IMR-90 (cell line): ENCODE data around the gene S1PR2. TPM values are rescaled to one million over a fixed set of nuclear protein-coding genes. Genes with fewer than 3 reads are reported as not detected.
A peak's percentile ranks its signal among the peaks of the same experiment; 100 is the strongest.

Experiments used
- ATAC-seq: fragments of 200-7000 bp; cut with Tn5 transposase; 2 replicates; pipeline ENCODE4 v1.9.1; 2020; ENCODE audit warnings: low read depth, mild to moderate bottlenecking, moderate library complexity
- BruUV-seq: library from RNA; stranded (reverse); fragments of 400-500 nt; replicated peaks from 2 replicates; lab custom pipeline; 2021; lab: Mats Ljungman, UMichigan
- CTCF ChIA-PET: fragments of 300-600 bp; formaldehyde crosslinking; extraction: SDS; loops from one replicate; lab custom pipeline; 2021; ENCODE audit warnings: antibody characterized with exemption; lab: Yijun Ruan, JAX
- POLR2A ChIA-PET: fragments of 300-600 bp; sonication (Branson Sonifier 250); formaldehyde crosslinking; loops from one replicate; lab custom pipeline; 2022; ENCODE audit warnings: antibody characterized with exemption; ENCODE audit not compliant: unreplicated experiment; lab: Charles Lee
- DNase-seq: peaks from one replicate; pipeline ENCODE4 v3.0.0; 2013
- H2AFZ ChIP-seq: replicated peaks from 2 replicates; pipeline ENCODE3; 2013; ENCODE audit warnings: low read length, mild to moderate bottlenecking; ENCODE audit not compliant: poor library complexity
- H2AK5ac ChIP-seq: 2 replicates; pipeline ENCODE4 v1.6.1; 2013; ENCODE audit warnings: low read depth, low read length, inconsistent platforms
- H2AK9ac ChIP-seq: replicated peaks from 2 replicates; pipeline ENCODE3; 2013; ENCODE audit warnings: mild to moderate bottlenecking, low read depth, low read length, moderate library complexity; ENCODE audit not compliant: poor library complexity
- H2BK120ac ChIP-seq: 2 replicates; pipeline ENCODE4 v1.6.1; 2013; ENCODE audit warnings: low read depth, low read length, inconsistent platforms
- H2BK15ac ChIP-seq: 3 replicates; pipeline ENCODE4 v1.6.1; 2013; ENCODE audit warnings: low read depth, low read length, inconsistent platforms
- H2BK20ac ChIP-seq: 2 replicates; pipeline ENCODE4 v1.6.1; 2013; ENCODE audit warnings: low read depth, mild to moderate bottlenecking, inconsistent platforms, low read length, moderate library complexity
- H2BK5ac ChIP-seq: 2 replicates; pipeline ENCODE4 v1.6.1; 2013; ENCODE audit warnings: mild to moderate bottlenecking, low read depth, low read length, inconsistent platforms; ENCODE audit not compliant: poor library complexity, severe bottlenecking
- H3K14ac ChIP-seq: replicated peaks from 2 replicates; pipeline ENCODE4 v1.6.1; 2013; ENCODE audit warnings: low read depth, low read length, inconsistent platforms
- H3K18ac ChIP-seq: 2 replicates; pipeline ENCODE4 v1.6.1; 2013; ENCODE audit warnings: low read depth, low read length, control low read depth
- H3K23ac ChIP-seq: 2 replicates; pipeline ENCODE4 v1.6.1; 2013; ENCODE audit warnings: low read depth, low read length, inconsistent platforms
- H3K27ac ChIP-seq: 2 replicates; pipeline ENCODE4 v1.5.1; 2013; ENCODE audit warnings: mild to moderate bottlenecking, control low read depth, low read length; ENCODE audit not compliant: insufficient read depth
- H3K27me3 ChIP-seq: 2 replicates; pipeline ENCODE4 v1.6.1; 2013; ENCODE audit warnings: low read length; ENCODE audit not compliant: control insufficient read depth, insufficient read depth
- H3K36me3 ChIP-seq: 2 replicates; pipeline ENCODE4 v1.6.1; 2013; ENCODE audit warnings: low read length, mixed read lengths; ENCODE audit not compliant: control insufficient read depth, insufficient read depth
- H3K4ac ChIP-seq: 2 replicates; pipeline ENCODE4 v1.6.1; 2013; ENCODE audit warnings: low read depth, low read length, inconsistent platforms
- H3K4me1 ChIP-seq: 2 replicates; pipeline ENCODE4 v1.6.1; 2013; ENCODE audit warnings: low read length, mixed read lengths; ENCODE audit not compliant: control insufficient read depth, insufficient read depth
- H3K4me2 ChIP-seq: 2 replicates; pipeline ENCODE4 v1.6.1; 2013; ENCODE audit warnings: low read depth, mild to moderate bottlenecking, control low read depth, low read length, moderate library complexity
- H3K4me3 ChIP-seq: 2 replicates; pipeline ENCODE4 v1.5.1; 2013; ENCODE audit warnings: low read depth, mild to moderate bottlenecking, control low read depth, low read length, moderate library complexity; ENCODE audit not compliant: insufficient read depth
- H3K56ac ChIP-seq: 2 replicates; pipeline ENCODE4 v1.6.1; 2013; ENCODE audit warnings: low read length, inconsistent platforms; ENCODE audit not compliant: insufficient read depth; ENCODE audit errors: extremely low read depth
- H3K79me1 ChIP-seq, 2 experiments: 2 replicates each; pipeline ENCODE4 v1.6.1; 2013; ENCODE audit warnings: low read length in 2 of 2, inconsistent platforms in 1 of 2, low read depth in 1 of 2
- H3K9ac ChIP-seq: 2 replicates; pipeline ENCODE4 v1.6.1; 2013; ENCODE audit warnings: low read depth, low read length, control low read depth
- H3K9me1 ChIP-seq: 2 replicates; pipeline ENCODE4 v1.6.1; 2013; ENCODE audit warnings: low read length, inconsistent platforms; ENCODE audit not compliant: insufficient read depth
- H3K9me3 ChIP-seq: 2 replicates; pipeline ENCODE4 v1.6.1; 2013; ENCODE audit warnings: low read length; ENCODE audit not compliant: control insufficient read depth, insufficient read depth
- H4K20me1 ChIP-seq: 2 replicates; pipeline ENCODE4 v1.6.1; 2013; ENCODE audit warnings: low read length, inconsistent platforms; ENCODE audit not compliant: insufficient read depth
- H4K5ac ChIP-seq: 2 replicates; pipeline ENCODE4 v1.6.1; 2013; ENCODE audit warnings: mild to moderate bottlenecking, low read depth, low read length, control low read depth
- H4K8ac ChIP-seq, 2 experiments: 2 replicates each; pipeline ENCODE4 v1.6.1; 2013; ENCODE audit warnings: low read depth in 2 of 2, low read length in 2 of 2, control low read depth in 1 of 2, inconsistent platforms in 1 of 2
- H4K91ac ChIP-seq: 2 replicates; pipeline ENCODE4 v1.6.1; 2013; ENCODE audit warnings: low read depth, low read length, inconsistent platforms; ENCODE audit not compliant: insufficient read depth
- BHLHE40 ChIP-seq: fragments of 150-350 bp; IDR thresholded peaks from 2 replicates; pipeline ENCODE4 v1.6.1; 2016; ENCODE audit warnings: mild to moderate bottlenecking, low read depth, low read length
- CHD1 ChIP-seq: IDR thresholded peaks from 2 replicates; pipeline ENCODE4 v1.6.1; 2012; ENCODE audit warnings: low read depth, low read length, improper control_type of control experiment
- ELK1 ChIP-seq: fragments of 150-350 bp; IDR thresholded peaks from 2 replicates; pipeline ENCODE4 v1.6.1; 2016; ENCODE audit warnings: low read depth, mild to moderate bottlenecking, low read length, moderate library complexity, borderline replicate concordance
- MAFK ChIP-seq: IDR thresholded peaks from 2 replicates; pipeline ENCODE4 v1.6.1; 2012; ENCODE audit warnings: low read depth, low read length, improper control_type of control experiment
- MAZ ChIP-seq: IDR thresholded peaks from 2 replicates; pipeline ENCODE4 v1.6.1; 2012; ENCODE audit warnings: low read depth, mild to moderate bottlenecking, low read length, improper control_type of control experiment, moderate library complexity, borderline replicate concordance
- NFE2L2 ChIP-seq: fragments of 150-350 bp; IDR thresholded peaks from 2 replicates; pipeline ENCODE4 v1.6.1; 2016; ENCODE audit warnings: low read depth, mild to moderate bottlenecking, low read length
- POLR2A ChIP-seq: IDR thresholded peaks from 2 replicates; pipeline ENCODE4 v1.6.1; 2012; ENCODE audit warnings: mild to moderate bottlenecking, low read depth, low read length
- RCOR1 ChIP-seq: IDR thresholded peaks from 2 replicates; pipeline ENCODE4 v1.6.1; 2012; ENCODE audit warnings: mild to moderate bottlenecking, low read length, improper control_type of control experiment; ENCODE audit not compliant: insufficient replicate concordance
- RFX5 ChIP-seq: IDR thresholded peaks from 2 replicates; pipeline ENCODE4 v1.8.0; 2012; ENCODE audit warnings: low read depth, mild to moderate bottlenecking, low read length, moderate library complexity
- USF2 ChIP-seq: fragments of 150-350 bp; IDR thresholded peaks from 2 replicates; pipeline ENCODE4 v1.6.1; 2017; ENCODE audit warnings: mild to moderate bottlenecking, antibody characterized with exemption, low read length, low read depth
- WGBS, 2 experiments: methylation state at CpG; one replicate each; pipeline versions ENCODE4 v1.1.5 to v1.1.7; 2013; ENCODE audit warnings: missing lambda C conversion rate in 2 of 2; ENCODE audit not compliant: insufficient read length in 1 of 2; ENCODE audit errors: extremely low coverage in 2 of 2; 5-methylcytosine and 5-hydroxymethylcytosine counted together
- dilution Hi-C: fragments of 300-500 bp; cut with HindIII; formaldehyde crosslinking; loops from one replicate; pipeline ENCODE4 v1.14.3; 2018; ENCODE audit warnings: low sequenced_read_pairs; ENCODE audit not compliant: unreplicated experiment
- in situ Hi-C: fragments of 300-500 bp; cut with MboI; formaldehyde crosslinking; loops from 3 replicates; pipeline ENCODE4 v1.14.3; 2019; ENCODE audit warnings: low sequenced_read_pairs, inconsistent platforms, mixed read lengths
- intact Hi-C: fragments of 100-400 bp; cut with micrococcal nuclease; formaldehyde crosslinking; loops from 2 replicates; pipeline ENCODE4 v1.10.0; 2022
- polyA plus RNA-seq, 3 experiments: library from polyadenylated mRNA; depleted of rRNA; stranded (reverse); fragments of >200 nt; gene quantifications; 2 replicates each; pipeline ENCODE4 v1.2.3, GENCODE V29; 2012; ENCODE audit warnings: low replicate concordance in 1 of 3
- total RNA-seq: library from RNA; depleted of rRNA; stranded (reverse); fragments of >200 nt; gene quantifications from 2 replicates; pipeline ENCODE4 v1.2.3, GENCODE V29; 2012

S1PR2 gene
- total and polyA plus RNA-seq, 2 of the 4 experiments (the other 2 are of a cell fraction) = 14.0 to 15.0 TPM

- Histone ChIP-seq H3K4me2 (no peak overlapping the region; the same call in 1 of the 2 replicates), H3K79me1 (peaks cover 0 to 48% of the 10 kb centered on the region in 2 experiments; a peak in 3 of 4 replicates), H2BK120ac (no peak overlapping the region; the same call in 1 of the 2 replicates), H3K36me3 (peaks cover 2% of the 10 kb centered on the region; the same call in 1 of the 2 replicates), H2BK20ac (no peak overlapping the region), H3K9me3 (no peaks in the 10 kb centered on the region), H4K8ac (peak overlapping the region in 1 of 2 experiments; percentile 11; a peak in 1 of 4 replicates), H4K20me1 (peaks cover 47% of the 10 kb centered on the region), H3K18ac (no peak overlapping the region), H4K91ac (no peak overlapping the region), H3K4me3 (no peak overlapping the region), H2AFZ (no peak overlapping the region), H3K9me1 (peaks cover 15% of the 10 kb centered on the region), H2AK5ac (peak overlapping the region; percentile 78; the same call in 1 of the 2 replicates), H3K56ac (no peak overlapping the region), H3K27ac (peak overlapping the region; percentile 89; the same call in 1 of the 2 replicates), H3K4me1 (peaks cover 9% of the 10 kb centered on the region), H3K14ac (0 out of 2 replicates have a peak overlapping the region, but pooled peaks have one; percentile 1), H2BK15ac (no peak overlapping the region; the same call in 2 of the 3 replicates), H2BK5ac (peak overlapping the region; percentile 37), H3K23ac (no peak overlapping the region; the same call in 1 of the 2 replicates), H3K9ac (0 out of 2 replicates have a peak overlapping the region, but pooled peaks have one; percentile 13), H2AK9ac (no peak overlapping the region), H3K4ac (peak overlapping the region; percentile 40; the same call in 1 of the 2 replicates), H4K5ac (no peak overlapping the region), H3K27me3 (no peaks in the 10 kb centered on the region)
- TF ChIP-seq POLR2A = no peak
- no peak for TF ChIP-seq CHD1
- no peak for TF ChIP-seq MAFK
- TF ChIP-seq RCOR1 = no peak
- TF ChIP-seq MAZ = no peak
- TF ChIP-seq BHLHE40 = no peak
- TF ChIP-seq NFE2L2 = no peak
- TF ChIP-seq ELK1 = no peak
- TF ChIP-seq RFX5 = no peak
- TF ChIP-seq USF2 = no peak
- ATAC-seq (no peak), DNase-seq (no peak)
- no TSS peak for BruUV-seq
- WGBS, 2 experiments = no CpG with 5 or more reads among the region's 6 CpGs
- in situ Hi-C loops (no loop called here), dilution Hi-C loops (no loop called here), intact Hi-C loops (no loop called here)
- ChIA-PET CTCF (interaction anchor here (1.6 kb wide), 1 partner anchor 57 kb away, joined by 4 read pairs; no protein-coding TSS in a partner anchor), POLR2A (no interaction called here)
These were observed 38.2 kb downstream of the S1PR2 start for GRCh38 chr19:10192922-10193321.
